ENCODE results near the gene TOM1L2. TPM values are rescaled to one million over a fixed set of nuclear protein-coding genes. Genes with fewer than 3 reads are reported as not detected.

TOM1L2 gene
- polyA plus RNA-seq, 1 donor from 2014 or later: 40.9 TPM

DNA sequence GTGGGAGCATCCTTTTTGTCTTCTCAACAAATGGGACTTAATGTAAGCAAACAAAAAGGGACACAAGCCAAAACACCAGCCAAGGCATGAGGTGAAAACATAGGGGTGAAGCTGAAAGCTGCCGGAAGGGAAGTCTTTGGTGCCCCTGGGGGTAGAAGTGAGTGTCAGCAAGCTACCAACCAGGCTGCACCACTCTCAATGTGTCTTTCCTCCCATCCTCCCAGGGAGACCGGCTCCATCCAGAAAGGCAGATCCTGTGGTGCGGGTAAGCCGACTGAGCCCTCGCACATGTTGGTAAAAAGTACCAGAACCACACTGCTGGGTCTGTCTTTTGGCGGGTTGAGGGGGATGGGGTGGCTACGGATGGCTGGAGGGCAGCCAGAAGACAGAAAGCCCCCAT is 83.4 kb downstream of the TOM1L2 start:
- Histone ChIP-seq H3K27ac (ENCODE audit: low read length) (no peak overlapping the region), H3K9me3 (ENCODE audit: low read length) (no peaks in the 10 kb centered on the region), H3F3A (ENCODE audit: insufficient read depth, low read length, poor library complexity, severe bottlenecking) (no peaks in the 10 kb centered on the region), H2AFZ (ENCODE audit: low read depth, low read length) (no peak overlapping the region), H3K79me2 (replicated peaks; ENCODE audit: insufficient read depth, low read length) (no peaks in the 10 kb centered on the region), H3K9ac (ENCODE audit: low read length) (no peak overlapping the region), H3K27me3 (ENCODE audit: insufficient read depth, low read depth, low read length) (no peaks in the 10 kb centered on the region), H3K9me2 (ENCODE audit: insufficient read depth, low read length) (no peaks in the 10 kb centered on the region), H3K4me2 (ENCODE audit: low read length) (no peak overlapping the region), H3K36me3 (ENCODE audit: insufficient read depth, low read length) (no peaks in the 10 kb centered on the region), H4K20me1 (ENCODE audit: insufficient read depth) (no peaks in the 10 kb centered on the region), H3K4me3 (ENCODE audit: low read length) (no peak overlapping the region)
- TF ChIP-seq RAD21 (conservative IDR thresholded peaks at IDR 0.05) (no peak), SMC3 (conservative IDR thresholded peaks at IDR 0.05; ENCODE audit: poor library complexity) (no peak), TAF1 (IDR thresholded peaks at IDR 0.05; ENCODE audit: low read depth) (no peak), EP300 (conservative IDR thresholded peaks at IDR 0.05; ENCODE audit: poor library complexity, severe bottlenecking) (no peak), MXI1 (conservative IDR thresholded peaks at IDR 0.05; ENCODE audit: poor library complexity, severe bottlenecking) (no peak), POLR2AphosphoS5 (IDR thresholded peaks at IDR 0.05) (no peak), EZH2 (IDR thresholded peaks at IDR 0.05; ENCODE audit: borderline replicate concordance, insufficient read depth, low read length, poor library complexity, severe bottlenecking) (no peak)
- TF ChIP-seq, protein P1, sequence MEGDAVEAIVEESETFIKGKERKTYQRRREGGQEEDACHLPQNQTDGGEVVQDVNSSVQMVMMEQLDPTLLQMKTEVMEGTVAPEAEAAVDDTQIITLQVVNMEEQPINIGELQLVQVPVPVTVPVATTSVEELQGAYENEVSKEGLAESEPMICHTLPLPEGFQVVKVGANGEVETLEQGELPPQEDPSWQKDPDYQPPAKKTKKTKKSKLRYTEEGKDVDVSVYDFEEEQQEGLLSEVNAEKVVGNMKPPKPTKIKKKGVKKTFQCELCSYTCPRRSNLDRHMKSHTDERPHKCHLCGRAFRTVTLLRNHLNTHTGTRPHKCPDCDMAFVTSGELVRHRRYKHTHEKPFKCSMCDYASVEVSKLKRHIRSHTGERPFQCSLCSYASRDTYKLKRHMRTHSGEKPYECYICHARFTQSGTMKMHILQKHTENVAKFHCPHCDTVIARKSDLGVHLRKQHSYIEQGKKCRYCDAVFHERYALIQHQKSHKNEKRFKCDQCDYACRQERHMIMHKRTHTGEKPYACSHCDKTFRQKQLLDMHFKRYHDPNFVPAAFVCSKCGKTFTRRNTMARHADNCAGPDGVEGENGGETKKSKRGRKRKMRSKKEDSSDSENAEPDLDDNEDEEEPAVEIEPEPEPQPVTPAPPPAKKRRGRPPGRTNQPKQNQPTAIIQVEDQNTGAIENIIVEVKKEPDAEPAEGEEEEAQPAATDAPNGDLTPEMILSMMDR (IDR thresholded peaks at IDR 0.05; ENCODE audit: poor library complexity, severe bottlenecking): no peak
- TF ChIP-seq, protein P2, sequence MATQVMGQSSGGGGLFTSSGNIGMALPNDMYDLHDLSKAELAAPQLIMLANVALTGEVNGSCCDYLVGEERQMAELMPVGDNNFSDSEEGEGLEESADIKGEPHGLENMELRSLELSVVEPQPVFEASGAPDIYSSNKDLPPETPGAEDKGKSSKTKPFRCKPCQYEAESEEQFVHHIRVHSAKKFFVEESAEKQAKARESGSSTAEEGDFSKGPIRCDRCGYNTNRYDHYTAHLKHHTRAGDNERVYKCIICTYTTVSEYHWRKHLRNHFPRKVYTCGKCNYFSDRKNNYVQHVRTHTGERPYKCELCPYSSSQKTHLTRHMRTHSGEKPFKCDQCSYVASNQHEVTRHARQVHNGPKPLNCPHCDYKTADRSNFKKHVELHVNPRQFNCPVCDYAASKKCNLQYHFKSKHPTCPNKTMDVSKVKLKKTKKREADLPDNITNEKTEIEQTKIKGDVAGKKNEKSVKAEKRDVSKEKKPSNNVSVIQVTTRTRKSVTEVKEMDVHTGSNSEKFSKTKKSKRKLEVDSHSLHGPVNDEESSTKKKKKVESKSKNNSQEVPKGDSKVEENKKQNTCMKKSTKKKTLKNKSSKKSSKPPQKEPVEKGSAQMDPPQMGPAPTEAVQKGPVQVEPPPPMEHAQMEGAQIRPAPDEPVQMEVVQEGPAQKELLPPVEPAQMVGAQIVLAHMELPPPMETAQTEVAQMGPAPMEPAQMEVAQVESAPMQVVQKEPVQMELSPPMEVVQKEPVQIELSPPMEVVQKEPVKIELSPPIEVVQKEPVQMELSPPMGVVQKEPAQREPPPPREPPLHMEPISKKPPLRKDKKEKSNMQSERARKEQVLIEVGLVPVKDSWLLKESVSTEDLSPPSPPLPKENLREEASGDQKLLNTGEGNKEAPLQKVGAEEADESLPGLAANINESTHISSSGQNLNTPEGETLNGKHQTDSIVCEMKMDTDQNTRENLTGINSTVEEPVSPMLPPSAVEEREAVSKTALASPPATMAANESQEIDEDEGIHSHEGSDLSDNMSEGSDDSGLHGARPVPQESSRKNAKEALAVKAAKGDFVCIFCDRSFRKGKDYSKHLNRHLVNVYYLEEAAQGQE (IDR thresholded peaks at IDR 0.05; ENCODE audit: borderline replicate concordance): no peak

DNA sequence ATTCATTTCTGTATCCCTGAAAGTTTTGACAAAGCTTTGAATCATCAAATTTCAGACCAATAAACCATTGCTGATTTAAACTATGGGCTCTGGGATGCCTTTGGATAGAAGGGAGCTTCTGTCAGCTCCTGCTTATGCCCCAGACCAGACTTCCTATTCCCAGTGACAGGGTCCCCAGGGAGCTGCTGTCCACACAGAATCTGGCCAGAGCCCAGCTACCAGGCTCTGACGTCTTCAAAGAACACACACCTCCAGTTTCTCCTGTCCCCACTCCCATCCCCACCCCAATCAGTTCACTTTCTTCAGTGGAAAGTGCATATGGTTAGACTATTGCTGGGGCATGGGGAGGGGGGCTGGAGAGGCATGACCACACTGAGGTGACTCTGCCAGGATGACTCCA is 83.8 kb downstream of the TOM1L2 start:
- no peak for TF ChIP-seq MXI1 (conservative IDR thresholded peaks at IDR 0.05; ENCODE audit: poor library complexity, severe bottlenecking)
- no peak for TF ChIP-seq RAD21 (conservative IDR thresholded peaks at IDR 0.05)
- no peak for TF ChIP-seq POLR2AphosphoS5 (IDR thresholded peaks at IDR 0.05)
- TF ChIP-seq EP300 (conservative IDR thresholded peaks at IDR 0.05; ENCODE audit: poor library complexity, severe bottlenecking): no peak
- TF ChIP-seq, protein P1 (IDR thresholded peaks at IDR 0.05; ENCODE audit: poor library complexity, severe bottlenecking): no peak
- no peak for TF ChIP-seq EZH2 (IDR thresholded peaks at IDR 0.05; ENCODE audit: borderline replicate concordance, insufficient read depth, low read length, poor library complexity, severe bottlenecking)
- TF ChIP-seq SMC3 (conservative IDR thresholded peaks at IDR 0.05; ENCODE audit: poor library complexity): no peak
- TF ChIP-seq, protein P2 (IDR thresholded peaks at IDR 0.05; ENCODE audit: borderline replicate concordance): no peak
- no peak for TF ChIP-seq TAF1 (IDR thresholded peaks at IDR 0.05; ENCODE audit: low read depth)
- Histone ChIP-seq H3K9ac (ENCODE audit: low read length) (no peak overlapping the region), H3K4me3 (ENCODE audit: low read length) (no peak overlapping the region), H3K4me2 (ENCODE audit: low read length) (no peak overlapping the region), H3K9me3 (ENCODE audit: low read length) (no peaks in the 10 kb centered on the region), H3K27ac (ENCODE audit: low read length) (peak overlapping the region; percentile 50), H3F3A (ENCODE audit: insufficient read depth, low read length, poor library complexity, severe bottlenecking) (no peaks in the 10 kb centered on the region), H3K79me2 (replicated peaks; ENCODE audit: insufficient read depth, low read length) (no peaks in the 10 kb centered on the region), H4K20me1 (ENCODE audit: insufficient read depth) (no peaks in the 10 kb centered on the region), H3K9me2 (ENCODE audit: insufficient read depth, low read length) (no peaks in the 10 kb centered on the region), H3K27me3 (ENCODE audit: insufficient read depth, low read depth, low read length) (no peaks in the 10 kb centered on the region), H3K36me3 (ENCODE audit: insufficient read depth, low read length) (no peaks in the 10 kb centered on the region), H2AFZ (ENCODE audit: low read depth, low read length) (no peak overlapping the region)

Data from neural cell (in vitro differentiated cells).